Neural progenitor cell (in vitro differentiated cells): ENCODE data around the gene UTP3. TPM values are rescaled to one million over a fixed set of nuclear protein-coding genes. Genes with fewer than 3 reads are reported as not detected.

Experiments used
- DNase-seq: peaks from one replicate; pipeline ENCODE4 v3.0.0-alpha.2; 2016; ENCODE audit warnings: low spot score
- H2AFZ ChIP-seq: fragments of 200-600 bp; sonication (generic); replicated peaks from 2 replicates; pipeline ENCODE4 v1.6.1; 2016; ENCODE audit warnings: antibody characterized with exemption
- H3F3A ChIP-seq: fragments of 200-600 bp; sonication (generic); 2 replicates; pipeline ENCODE4 v1.6.1; 2016; ENCODE audit warnings: antibody characterized with exemption, low read depth
- H3K27ac ChIP-seq: fragments of 200-600 bp; sonication (generic); 2 replicates; pipeline ENCODE4 v1.5.1; 2016; ENCODE audit warnings: mild to moderate bottlenecking
- H3K27me3 ChIP-seq: fragments of 200-600 bp; sonication (generic); 2 replicates; pipeline ENCODE4 v1.6.1; 2016; ENCODE audit warnings: mild to moderate bottlenecking, moderate library complexity
- H3K36me3 ChIP-seq: fragments of 200-600 bp; sonication (generic); 2 replicates; pipeline ENCODE4 v1.5.1; 2016
- H3K4me1 ChIP-seq: fragments of 200-600 bp; sonication (generic); 2 replicates; pipeline ENCODE4 v1.6.1; 2016; ENCODE audit warnings: mixed run types
- H3K4me2 ChIP-seq: fragments of 200-600 bp; sonication (generic); 2 replicates; pipeline ENCODE4 v1.6.1; 2016
- H3K4me3 ChIP-seq: fragments of 200-600 bp; sonication (generic); 2 replicates; pipeline ENCODE4 v1.5.1; 2016
- H3K79me2 ChIP-seq: fragments of 200-600 bp; sonication (generic); 2 replicates; pipeline ENCODE4 v1.6.1; 2016; ENCODE audit warnings: low read depth
- H3K9ac ChIP-seq: fragments of 200-600 bp; sonication (generic); 2 replicates; pipeline ENCODE4 v1.6.1; 2016
- H3K9me3 ChIP-seq: fragments of 200-600 bp; sonication (generic); 2 replicates; pipeline ENCODE4 v1.5.1; 2016; ENCODE audit warnings: low read depth
- H4K20me1 ChIP-seq: fragments of 200-600 bp; sonication (generic); 2 replicates; pipeline ENCODE4 v1.6.1; 2016; ENCODE audit warnings: low read depth
- H3K27ac Mint-ChIP-seq: 3 replicates; pipeline ENCODE4 v1.8.0; 2021; ENCODE audit warnings: mixed read lengths
- H3K27me3 Mint-ChIP-seq: 2 replicates; pipeline ENCODE4 v1.8.0; 2022; ENCODE audit warnings: low read depth, mild to moderate bottlenecking, inconsistent platforms, moderate library complexity, mixed read lengths; ENCODE audit not compliant: insufficient read depth
- H3K36me3 Mint-ChIP-seq: 3 replicates; pipeline ENCODE4 v1.8.0; 2021; ENCODE audit warnings: mixed read lengths
- H3K4me1 Mint-ChIP-seq: 3 replicates; pipeline ENCODE4 v1.8.0; 2021; ENCODE audit warnings: mixed read lengths
- H3K4me3 Mint-ChIP-seq: 3 replicates; pipeline ENCODE4 v1.8.0; 2021; ENCODE audit warnings: mild to moderate bottlenecking, moderate library complexity, mixed read lengths
- H3K9me3 Mint-ChIP-seq: 3 replicates; pipeline ENCODE4 v1.8.0; 2020; ENCODE audit warnings: mixed read lengths
- CTCF ChIP-seq: fragments of 200-600 bp; sonication (generic); IDR thresholded peaks from 2 replicates; pipeline ENCODE4 v1.5.1; 2017; ENCODE audit warnings: antibody characterized with exemption, mild to moderate bottlenecking
- EZH2 ChIP-seq: fragments of 200-600 bp; sonication (generic); IDR thresholded peaks from 2 replicates; pipeline ENCODE4 v1.6.1; 2017; ENCODE audit warnings: antibody characterized with exemption, mild to moderate bottlenecking, moderate library complexity
- EZH2phosphoT487 ChIP-seq: fragments of 200-600 bp; sonication (generic); IDR thresholded peaks from 2 replicates; pipeline ENCODE4 v1.6.1; 2017; ENCODE audit warnings: antibody characterized with exemption
- total RNA-seq: library from RNA; depleted of rRNA; stranded (reverse); fragments of >200 nt; gene quantifications from 2 replicates; pipeline ENCODE4 v1.2.3, GENCODE V29; 2015; ENCODE audit warnings: low replicate concordance

The UTP3 gene
- total RNA-seq, 1 donor from 2014 or later = 19.8 TPM

DNA sequence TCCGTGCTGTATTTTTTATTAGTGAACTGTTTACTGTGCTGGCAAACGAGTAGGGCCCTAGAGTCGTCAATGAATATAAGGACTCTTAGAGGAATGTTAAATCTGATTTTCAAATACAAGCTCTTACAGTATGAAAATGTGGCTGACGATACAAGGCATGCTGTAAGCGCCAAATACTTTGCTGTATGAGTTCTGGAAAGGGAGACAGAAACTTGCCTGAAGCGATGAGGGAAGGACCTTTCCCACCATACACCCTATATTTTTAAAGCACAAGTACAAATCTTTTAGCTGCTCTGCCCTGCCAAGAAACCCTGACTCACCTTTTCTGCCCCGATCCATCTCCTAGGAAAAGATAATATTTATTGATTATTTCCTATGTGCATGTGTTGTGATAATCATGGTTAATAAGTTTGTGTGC lies 17.7 kb downstream of the UTP3 start:
- H3F3A ChIP-seq = peaks cover 47% of the 10 kb centered on the region
- TF ChIP-seq CTCF (no peak), EZH2 (no peak), EZH2phosphoT487 (no peak)
- no peaks in the 10 kb centered on the region for H3K36me3 ChIP-seq
- H3K79me2 ChIP-seq = peaks cover 51% of the 10 kb centered on the region
- H3K4me1 ChIP-seq = peaks cover 30% of the 10 kb centered on the region
- peak overlapping the region; percentile 78 for H3K27ac Mint-ChIP-seq
- peak overlapping the region; percentile 93 for H3K4me3 Mint-ChIP-seq
- no peaks in the 10 kb centered on the region for H3K27me3 ChIP-seq
- no peaks in the 10 kb centered on the region for H3K27me3 Mint-ChIP-seq
- H3K4me3 ChIP-seq = peak overlapping the region; percentile 82
- peak overlapping the region; percentile 93 for H2AFZ ChIP-seq
- no peaks in the 10 kb centered on the region for H3K36me3 Mint-ChIP-seq
- H4K20me1 ChIP-seq = peaks cover 25% of the 10 kb centered on the region
- DNase-seq = no peak
- no peak overlapping the region for H3K9ac ChIP-seq
- no peak overlapping the region for H3K27ac ChIP-seq
- no peaks in the 10 kb centered on the region for H3K9me3 Mint-ChIP-seq
- H3K4me1 Mint-ChIP-seq = peaks cover 46% of the 10 kb centered on the region
- peak overlapping the region; percentile 88 for H3K4me2 ChIP-seq
- no peaks in the 10 kb centered on the region for H3K9me3 ChIP-seq

DNA sequence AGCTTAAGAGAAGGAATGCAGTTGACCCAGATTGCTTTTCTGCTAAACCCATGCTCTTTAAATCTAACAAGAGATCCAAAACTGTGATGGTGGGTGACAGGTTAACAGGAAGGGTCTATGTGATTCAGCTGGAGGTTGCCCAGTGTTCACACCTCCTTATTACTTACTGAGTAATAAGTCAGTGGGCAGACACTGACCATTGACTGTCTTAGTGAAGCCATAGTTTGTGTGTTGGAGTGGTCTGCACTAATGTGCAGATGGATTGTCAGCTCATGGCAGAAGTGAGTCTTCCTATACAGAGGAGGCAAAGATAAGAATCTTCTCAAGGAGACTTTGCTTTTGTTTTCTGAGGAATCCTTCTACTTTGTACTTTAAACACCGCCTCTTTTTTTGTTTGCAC lies 18.2 kb downstream of the UTP3 start:
- Histone ChIP-seq H3K4me3 (peak overlapping the region; percentile 82), H3K4me1 (peaks cover 30% of the 10 kb centered on the region), H2AFZ (no peak overlapping the region), H3K9ac (no peak overlapping the region), H3K79me2 (peaks cover 55% of the 10 kb centered on the region), H4K20me1 (peaks cover 28% of the 10 kb centered on the region), H3F3A (peaks cover 47% of the 10 kb centered on the region), H3K4me2 (peak overlapping the region; percentile 88), H3K27ac (no peak overlapping the region), H3K27me3 (no peaks in the 10 kb centered on the region), H3K36me3 (no peaks in the 10 kb centered on the region), H3K9me3 (no peaks in the 10 kb centered on the region)
- Mint-ChIP-seq H3K9me3 (no peaks in the 10 kb centered on the region), H3K4me3 (peak overlapping the region; percentile 93), H3K4me1 (peaks cover 50% of the 10 kb centered on the region), H3K27ac (peak overlapping the region; percentile 78), H3K27me3 (no peaks in the 10 kb centered on the region), H3K36me3 (no peaks in the 10 kb centered on the region)
- TF ChIP-seq EZH2phosphoT487 = no peak
- TF ChIP-seq CTCF = no peak
- TF ChIP-seq EZH2 = no peak
- DNase-seq = peak; percentile 12

- Mint-ChIP-seq H3K4me1 (peaks cover 54% of the 10 kb centered on the region), H3K4me3 (peak overlapping the region; percentile 78), H3K27me3 (no peaks in the 10 kb centered on the region), H3K27ac (peak overlapping the region; percentile 99), H3K9me3 (no peaks in the 10 kb centered on the region), H3K36me3 (peaks cover 2% of the 10 kb centered on the region)
- no peak overlapping the region for H3K9ac ChIP-seq
- DNase-seq = peak; percentile 76
- no peak for TF ChIP-seq EZH2phosphoT487
- TF ChIP-seq CTCF = no peak
- TF ChIP-seq EZH2 = no peak
- peaks cover 29% of the 10 kb centered on the region for H3K4me1 ChIP-seq
- no peaks in the 10 kb centered on the region for H3K27me3 ChIP-seq
- H3K9me3 ChIP-seq = no peaks in the 10 kb centered on the region
- H3K79me2 ChIP-seq = peaks cover 87% of the 10 kb centered on the region
- H3F3A ChIP-seq = peaks cover 31% of the 10 kb centered on the region
- H4K20me1 ChIP-seq = peaks cover 31% of the 10 kb centered on the region
- H3K36me3 ChIP-seq = no peaks in the 10 kb centered on the region
- peak overlapping the region; percentile 68 for H3K4me2 ChIP-seq
- peak overlapping the region; percentile 28 for H3K27ac ChIP-seq
- peak overlapping the region; percentile 6 for H3K4me3 ChIP-seq
- H2AFZ ChIP-seq = no peak overlapping the region
Measured at GRCh38 chr4:70709611-70710205, 21.4 kb downstream of the UTP3 start.
